HEK293 (cell line): ENCODE results near the gene UCMA.

ENCODE experiments used
- MYNN ChIP-seq: fragments of 450-650 bp; formaldehyde crosslinking; IDR thresholded peaks from 2 replicates; pipeline ENCODE4 v1.5.1; 2016; ENCODE audit warnings: missing biosample characterization, missing genetic modification characterization, borderline replicate concordance
- SP7 ChIP-seq: fragments of 450-650 bp; formaldehyde crosslinking; IDR thresholded peaks from 2 replicates; pipeline ENCODE4 v1.5.1; 2016; ENCODE audit warnings: missing biosample characterization, missing genetic modification characterization
- YY1 ChIP-seq: fragments of 450-650 bp; formaldehyde crosslinking; IDR thresholded peaks from 2 replicates; pipeline ENCODE4 v1.5.1; 2018; ENCODE audit warnings: missing biosample characterization, missing genetic modification characterization
- ZBTB17 ChIP-seq: fragments of 450-650 bp; formaldehyde crosslinking; IDR thresholded peaks from 2 replicates; pipeline ENCODE4 v1.5.1; 2016; ENCODE audit warnings: missing biosample characterization, missing genetic modification characterization
- ZBTB21 ChIP-seq: fragments of 450-650 bp; formaldehyde crosslinking; IDR thresholded peaks from 2 replicates; pipeline ENCODE4 v1.5.1; 2017; ENCODE audit warnings: missing biosample characterization, missing genetic modification characterization
- ZNF202 ChIP-seq: fragments of 450-650 bp; formaldehyde crosslinking; IDR thresholded peaks from 2 replicates; pipeline ENCODE4 v1.5.1; 2016; ENCODE audit warnings: missing biosample characterization, missing genetic modification characterization, borderline replicate concordance
- TF ChIP-seq, protein P1 (sequence below): fragments of 450-650 bp; formaldehyde crosslinking; IDR thresholded peaks from 2 replicates; pipeline ENCODE4 v1.5.1; 2016; ENCODE audit warnings: missing biosample characterization, missing genetic modification characterization
- TF ChIP-seq, protein P2 (sequence below): fragments of 450-650 bp; formaldehyde crosslinking; IDR thresholded peaks from 2 replicates; pipeline ENCODE4 v1.5.1; 2016; ENCODE audit warnings: missing biosample characterization, missing genetic modification characterization

DNA sequence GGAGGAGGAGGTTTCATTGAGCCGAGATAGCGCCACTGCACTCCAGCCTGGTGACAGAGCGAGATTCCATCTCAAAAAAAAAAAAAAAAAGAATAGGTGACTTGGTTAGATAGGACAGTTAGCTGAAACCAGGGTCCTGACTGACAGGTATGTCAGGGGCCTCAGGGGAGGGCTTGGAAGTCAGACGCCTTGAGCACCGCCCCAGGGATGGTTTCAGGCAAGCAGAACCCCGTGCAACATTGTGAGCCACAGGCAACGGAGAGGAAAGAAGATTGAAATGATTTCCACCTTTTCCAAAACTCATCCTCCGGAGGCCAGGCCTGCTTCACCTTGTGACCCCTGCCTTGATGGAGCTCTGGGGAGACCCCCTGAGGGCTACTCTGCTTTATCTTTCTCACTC is 8.6 kb downstream of the UCMA start:
- no peak for TF ChIP-seq ZBTB21 (tag by site-specific recombination)
- TF ChIP-seq MYNN (tag by site-specific recombination): no peak
- TF ChIP-seq, protein P1, sequence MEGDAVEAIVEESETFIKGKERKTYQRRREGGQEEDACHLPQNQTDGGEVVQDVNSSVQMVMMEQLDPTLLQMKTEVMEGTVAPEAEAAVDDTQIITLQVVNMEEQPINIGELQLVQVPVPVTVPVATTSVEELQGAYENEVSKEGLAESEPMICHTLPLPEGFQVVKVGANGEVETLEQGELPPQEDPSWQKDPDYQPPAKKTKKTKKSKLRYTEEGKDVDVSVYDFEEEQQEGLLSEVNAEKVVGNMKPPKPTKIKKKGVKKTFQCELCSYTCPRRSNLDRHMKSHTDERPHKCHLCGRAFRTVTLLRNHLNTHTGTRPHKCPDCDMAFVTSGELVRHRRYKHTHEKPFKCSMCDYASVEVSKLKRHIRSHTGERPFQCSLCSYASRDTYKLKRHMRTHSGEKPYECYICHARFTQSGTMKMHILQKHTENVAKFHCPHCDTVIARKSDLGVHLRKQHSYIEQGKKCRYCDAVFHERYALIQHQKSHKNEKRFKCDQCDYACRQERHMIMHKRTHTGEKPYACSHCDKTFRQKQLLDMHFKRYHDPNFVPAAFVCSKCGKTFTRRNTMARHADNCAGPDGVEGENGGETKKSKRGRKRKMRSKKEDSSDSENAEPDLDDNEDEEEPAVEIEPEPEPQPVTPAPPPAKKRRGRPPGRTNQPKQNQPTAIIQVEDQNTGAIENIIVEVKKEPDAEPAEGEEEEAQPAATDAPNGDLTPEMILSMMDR (tag by site-specific recombination): no peak
- no peak for TF ChIP-seq YY1 (tag by site-specific recombination)
- TF ChIP-seq, protein P2, sequence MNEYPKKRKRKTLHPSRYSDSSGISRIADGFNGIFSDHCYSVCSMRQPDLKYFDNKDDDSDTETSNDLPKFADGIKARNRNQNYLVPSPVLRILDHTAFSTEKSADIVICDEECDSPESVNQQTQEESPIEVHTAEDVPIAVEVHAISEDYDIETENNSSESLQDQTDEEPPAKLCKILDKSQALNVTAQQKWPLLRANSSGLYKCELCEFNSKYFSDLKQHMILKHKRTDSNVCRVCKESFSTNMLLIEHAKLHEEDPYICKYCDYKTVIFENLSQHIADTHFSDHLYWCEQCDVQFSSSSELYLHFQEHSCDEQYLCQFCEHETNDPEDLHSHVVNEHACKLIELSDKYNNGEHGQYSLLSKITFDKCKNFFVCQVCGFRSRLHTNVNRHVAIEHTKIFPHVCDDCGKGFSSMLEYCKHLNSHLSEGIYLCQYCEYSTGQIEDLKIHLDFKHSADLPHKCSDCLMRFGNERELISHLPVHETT: no peak
- TF ChIP-seq ZBTB17 (tag by site-specific recombination): no peak
- no peak for TF ChIP-seq SP7 (tag by site-specific recombination)
- no peak for TF ChIP-seq ZNF202 (tag by site-specific recombination)
